Stimulated activated CD8-positive, alpha-beta memory T cell treated with anti-CD3 and anti-CD28 coated beads, Interleukin-15, amount 100 ng/mL, for 1 hour (primary cell): ENCODE measurements around the gene JMJD6.

Experiments
- DNase-seq: peaks from one replicate; pipeline ENCODE4 v3.0.0-alpha.2; 2020; ENCODE audit warnings: low read depth

Gene JMJD6

DNA sequence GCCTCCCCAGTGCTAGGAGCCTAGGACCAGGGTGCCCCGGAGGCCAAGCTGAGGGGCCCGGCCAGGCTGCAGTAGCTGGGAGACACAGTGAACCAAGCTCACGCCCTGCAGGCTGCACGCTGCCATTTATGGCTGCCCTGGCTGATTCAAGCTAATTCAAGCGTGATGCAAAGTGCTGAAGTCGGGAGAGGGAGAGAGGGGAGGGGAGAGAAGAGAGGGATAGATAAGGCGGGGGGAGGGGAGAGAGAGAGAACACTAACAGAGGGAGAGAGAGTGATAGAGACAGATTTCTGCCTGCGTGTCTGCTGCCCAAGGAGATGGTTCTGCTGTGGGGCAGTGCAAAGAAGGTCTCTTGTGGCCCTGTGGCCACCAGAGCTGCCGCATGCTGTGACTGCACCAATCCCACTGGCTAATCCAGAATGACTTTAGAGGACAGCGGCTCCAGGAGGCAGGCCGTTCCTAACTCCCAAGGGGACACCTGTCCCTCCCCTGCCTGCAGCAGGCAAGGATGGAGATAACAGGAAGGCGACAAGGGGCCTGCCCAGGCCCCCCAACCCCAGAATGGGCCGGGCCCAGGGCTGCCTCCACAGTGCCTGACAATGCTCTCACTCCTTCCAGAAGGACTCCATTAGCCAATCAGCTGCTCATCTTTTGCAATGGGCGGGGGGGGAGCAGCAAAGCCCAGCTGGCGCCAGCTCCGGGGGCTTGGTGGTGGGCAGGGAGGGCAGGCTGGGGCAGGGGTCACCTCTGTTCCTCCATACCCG is 28.5 kb downstream of the JMJD6 start:
- DNase-seq = no peak

DNA sequence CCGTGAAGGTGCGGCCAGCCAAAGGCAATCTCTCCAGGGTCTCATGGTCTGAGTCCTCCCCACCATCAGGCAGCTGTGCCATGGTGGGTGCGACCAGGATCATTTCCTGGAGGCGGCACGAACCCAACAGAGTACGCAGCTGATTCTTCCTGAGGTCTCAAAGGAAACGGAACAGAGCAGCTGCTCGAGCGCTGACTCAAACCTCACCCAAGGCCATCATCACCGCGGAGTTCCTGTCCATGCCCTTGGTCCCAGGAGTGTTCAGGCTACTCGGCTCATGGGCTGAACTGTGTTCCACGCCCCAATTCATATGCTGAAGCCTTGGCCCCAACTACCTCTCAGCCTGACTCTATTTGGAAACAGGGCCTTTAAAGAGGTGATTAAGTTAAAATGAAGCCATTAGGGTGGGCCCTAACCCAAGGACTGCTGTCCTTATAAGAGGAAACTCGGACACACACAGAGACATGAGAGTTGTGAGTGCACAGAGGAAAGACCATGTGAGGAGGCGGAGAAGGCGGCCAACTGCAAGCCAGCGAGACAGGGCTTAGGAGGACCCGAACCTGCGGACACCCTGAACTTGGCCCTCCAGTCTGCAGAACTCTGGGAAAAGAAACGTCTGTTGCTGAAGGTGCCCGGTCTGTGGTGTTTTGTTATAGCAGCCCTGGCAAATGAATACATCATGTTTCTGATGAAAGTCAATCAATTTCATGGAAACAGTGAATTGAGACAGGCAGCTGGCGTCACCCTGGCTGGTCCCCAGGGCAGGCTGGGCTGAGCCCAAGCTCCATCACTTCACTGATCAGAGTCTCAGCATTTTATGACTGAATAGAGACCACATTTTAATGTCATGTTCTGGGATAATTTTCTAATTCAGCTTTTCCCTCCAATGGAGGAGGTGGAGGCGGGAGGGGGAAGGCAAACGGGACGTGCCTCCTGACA is 29.4 kb downstream of the JMJD6 start:
- no peak for DNase-seq

DNA sequence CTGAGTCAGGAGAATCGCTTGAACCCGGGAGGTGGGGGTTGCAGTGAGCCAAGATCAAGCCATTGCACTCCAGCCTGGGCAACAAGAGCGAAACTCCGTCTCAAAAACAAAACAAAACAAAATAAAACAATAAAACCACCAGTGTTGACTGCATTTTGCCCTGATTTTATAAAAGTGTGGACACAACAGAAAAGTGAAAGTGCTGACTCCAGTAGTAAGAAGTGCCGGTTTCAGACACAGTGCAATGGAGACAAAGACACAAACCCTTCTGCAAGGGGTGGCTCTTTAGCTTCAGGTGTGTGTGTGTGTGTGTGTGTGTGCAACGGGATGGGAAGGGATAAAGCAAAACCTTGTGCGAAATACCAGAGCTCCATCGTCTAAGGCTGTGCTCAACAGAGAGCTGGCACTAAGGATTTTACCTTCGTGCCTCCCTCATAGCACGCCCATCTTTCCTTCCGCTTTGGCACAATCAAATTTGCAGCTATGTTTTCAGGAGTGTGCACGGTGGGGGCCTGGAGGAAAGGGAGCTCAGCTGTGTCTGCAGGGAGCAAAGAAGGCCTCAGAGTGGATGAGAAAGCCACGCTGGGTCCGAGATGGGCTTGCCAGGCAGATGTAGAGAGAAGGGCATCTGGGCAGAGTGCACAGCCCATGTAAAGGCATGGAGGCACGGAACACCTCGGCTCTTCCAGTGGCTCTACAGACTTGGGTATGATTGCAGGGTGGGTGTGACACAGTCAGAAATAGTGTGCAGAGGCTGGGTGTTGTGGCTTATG is 31.2 kb downstream of the JMJD6 start:
- no peak for DNase-seq

DNA sequence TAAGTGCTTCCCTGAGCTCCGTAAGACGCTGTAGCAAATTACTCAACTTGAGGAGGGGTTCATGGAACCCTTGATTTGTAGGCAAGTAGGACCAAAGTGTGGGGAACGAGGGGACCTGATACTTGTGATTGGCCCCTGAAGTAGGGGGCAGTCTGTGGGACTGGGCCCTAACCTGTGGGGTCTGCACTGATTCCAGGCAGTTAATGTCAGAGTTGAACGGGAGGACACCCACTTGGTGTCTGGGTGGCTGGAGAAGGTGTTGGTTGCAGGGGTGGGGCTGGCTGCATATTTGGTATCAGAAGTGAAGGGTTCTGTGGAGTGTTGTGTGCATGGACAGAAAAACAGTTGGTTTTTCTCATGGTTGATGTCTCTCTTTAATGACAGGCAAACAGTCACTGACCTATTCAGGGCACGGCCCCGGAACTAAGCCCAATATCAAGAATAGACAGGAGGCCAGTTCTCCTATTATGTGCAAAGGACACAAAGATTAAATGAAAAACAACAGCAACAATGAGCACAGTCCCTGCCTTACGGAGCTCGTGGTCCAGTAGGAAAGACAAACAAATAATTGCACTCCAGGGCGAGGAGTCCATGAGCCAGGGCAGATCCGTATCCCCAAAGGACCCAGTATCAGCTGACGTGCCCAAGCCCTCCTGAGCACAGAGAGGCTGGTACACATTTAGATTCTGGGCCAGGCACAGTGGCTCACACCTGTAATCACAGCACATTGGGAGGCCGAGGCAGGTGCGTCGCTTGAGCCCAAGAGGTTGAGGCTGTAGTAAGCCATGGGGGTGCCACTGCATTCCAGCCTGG is 34.8 kb downstream of the JMJD6 start:
- DNase-seq = no peak

DNA sequence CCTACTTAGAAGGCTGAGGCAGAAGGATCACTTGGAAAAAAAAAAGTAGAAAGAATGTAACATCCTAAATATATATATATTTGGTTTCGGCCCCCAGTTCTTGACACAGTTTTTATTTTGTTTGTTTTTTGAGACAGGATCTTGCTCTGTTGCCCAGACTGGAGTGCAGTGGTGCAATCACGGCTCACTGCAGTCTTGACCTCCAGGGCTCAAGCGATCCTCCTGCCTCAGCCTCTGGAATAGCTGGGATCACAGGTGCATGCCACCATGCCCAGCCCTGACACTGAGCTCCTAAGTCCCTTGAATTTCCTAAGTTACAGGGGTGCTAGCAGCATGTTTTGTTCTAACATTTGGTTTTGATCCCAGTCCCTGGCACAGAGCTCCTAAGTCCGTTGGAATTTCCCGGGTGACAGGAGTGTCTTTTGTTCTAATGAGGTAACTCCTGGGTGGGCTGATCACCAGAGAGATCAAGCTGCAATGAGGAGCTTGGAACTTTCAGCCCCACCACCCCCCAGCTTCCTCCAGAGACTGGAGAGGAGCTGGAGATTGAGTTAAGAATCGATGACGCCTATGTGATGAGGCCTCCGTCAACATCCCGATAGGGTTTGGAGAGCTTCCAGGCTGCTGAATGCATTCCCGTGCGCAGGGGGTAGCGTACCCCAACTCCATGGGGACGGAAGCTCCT is 35.7 kb downstream of the JMJD6 start:
- DNase-seq = no peak

DNA sequence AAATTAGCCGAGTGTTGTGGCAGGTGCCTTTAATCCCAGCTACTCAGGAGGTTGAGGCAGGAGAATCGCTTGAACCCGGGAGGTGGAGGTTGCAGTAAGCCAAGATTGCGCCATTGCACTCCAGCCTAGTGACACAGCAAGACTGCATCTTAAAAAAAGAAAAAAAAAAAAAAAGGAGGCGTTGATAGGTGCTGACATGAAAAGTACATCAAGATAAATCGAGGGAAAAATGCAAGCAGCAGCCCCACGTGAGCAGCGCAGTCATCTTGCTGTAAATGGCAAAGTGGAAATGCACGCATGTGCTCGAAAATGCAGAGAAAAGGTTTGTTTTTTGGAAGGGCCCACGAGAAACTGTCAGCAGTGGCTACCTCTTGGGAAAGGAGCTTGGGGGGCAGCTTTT is 36.5 kb downstream of the JMJD6 start:
- no peak for DNase-seq

DNA sequence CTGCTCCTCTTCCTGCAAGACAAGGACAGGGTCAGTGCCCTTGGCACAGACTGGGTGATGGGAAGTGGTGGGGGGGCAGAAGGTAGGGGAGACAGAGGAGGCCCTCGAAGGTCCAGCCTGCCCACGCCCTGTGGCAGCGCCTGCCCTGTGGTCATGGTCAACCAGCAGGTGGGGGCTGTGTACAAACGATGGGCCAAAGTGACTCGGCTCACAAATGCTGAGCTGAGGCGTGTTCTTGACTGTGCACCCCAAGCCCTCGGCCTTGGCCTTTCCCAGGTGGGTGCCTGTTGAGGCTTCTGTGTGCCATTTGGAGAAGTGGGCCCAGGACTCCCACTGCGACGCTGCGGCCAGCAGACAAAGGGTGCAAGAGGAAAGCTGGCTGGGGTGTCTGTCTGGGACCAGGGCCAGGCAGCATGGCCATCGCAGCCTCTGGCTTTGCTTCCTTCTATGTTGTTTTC is 38.2 kb downstream of the JMJD6 start:
- DNase-seq = no peak

DNA sequence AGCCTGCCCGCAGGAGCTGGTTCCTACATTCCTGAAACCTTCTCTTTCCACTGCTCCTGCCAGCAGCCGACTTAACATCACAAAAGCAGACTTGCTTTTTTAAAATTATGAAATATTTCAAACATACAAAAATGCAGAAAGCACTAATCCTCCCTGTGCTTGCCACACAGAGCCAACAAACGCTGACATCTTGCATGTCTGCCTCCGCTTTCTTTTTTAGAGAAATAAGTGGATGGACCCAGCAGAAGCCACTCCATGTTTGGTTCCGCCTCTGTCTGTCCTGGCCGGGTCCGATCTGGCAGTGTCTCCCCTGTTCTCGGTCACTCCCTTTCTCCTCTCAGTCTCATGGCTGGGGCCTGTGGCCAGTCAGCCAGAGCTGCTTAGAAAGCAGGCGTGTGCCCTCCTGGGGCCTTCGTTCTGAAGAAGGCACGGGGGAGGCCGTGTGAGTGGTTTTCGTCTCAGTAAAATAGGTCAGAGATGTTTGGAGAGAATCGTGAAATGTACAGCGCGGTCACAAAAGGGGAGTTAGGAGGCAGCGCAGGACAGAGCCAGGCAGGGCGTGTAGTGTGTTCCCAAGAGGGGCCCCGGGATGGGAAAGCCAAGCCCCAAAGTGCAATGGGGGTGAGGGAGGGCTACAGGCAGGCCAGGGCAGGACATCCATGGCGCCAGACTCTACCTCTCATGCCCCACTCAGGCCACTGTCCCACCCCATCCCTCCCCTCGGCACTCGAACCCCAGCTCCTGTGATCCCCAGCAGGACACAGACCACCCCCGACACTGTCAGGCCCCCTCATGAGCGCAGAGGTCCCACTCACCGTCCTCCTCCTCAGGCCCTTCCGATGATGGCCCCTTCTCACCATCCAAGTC is 38.9 kb downstream of the JMJD6 start:
- no peak for DNase-seq

DNA sequence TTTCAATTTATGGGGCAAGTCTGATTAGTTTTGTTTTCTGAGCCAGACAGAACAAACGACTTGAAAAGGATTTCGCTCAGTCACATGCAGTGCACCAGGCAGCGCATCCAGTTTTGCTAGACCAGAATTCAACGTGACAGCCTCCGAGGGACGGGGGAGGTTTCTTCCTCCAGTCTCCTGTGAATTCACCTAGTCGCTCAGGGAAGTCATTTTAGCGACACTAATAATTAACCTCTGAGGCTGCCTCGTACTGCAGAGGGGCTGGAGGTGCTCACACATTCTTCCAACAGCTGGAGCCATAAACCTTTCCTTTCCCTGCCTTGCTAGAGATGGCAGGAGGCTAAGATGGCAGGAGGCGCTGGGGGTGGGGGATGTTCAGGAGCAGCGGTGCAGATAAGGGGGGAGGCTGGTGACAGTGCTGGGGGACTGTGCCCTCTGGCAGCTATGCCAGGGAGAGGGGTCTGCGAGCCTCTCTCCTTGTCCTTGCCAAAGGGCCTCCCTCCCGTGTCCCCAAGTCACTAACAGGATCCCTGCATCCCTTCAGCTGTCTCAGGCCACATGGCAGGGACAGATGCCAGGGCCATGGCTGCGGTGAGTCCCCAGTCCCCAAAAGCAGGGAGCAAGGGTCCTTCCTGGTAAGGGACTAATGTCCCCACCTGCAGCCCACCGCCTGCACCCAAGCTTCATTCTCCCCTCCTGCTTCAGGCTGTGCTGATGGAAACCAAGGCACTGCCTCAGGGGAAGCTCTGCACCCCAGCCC is 39.7 kb downstream of the JMJD6 start:
- no peak for DNase-seq

DNA sequence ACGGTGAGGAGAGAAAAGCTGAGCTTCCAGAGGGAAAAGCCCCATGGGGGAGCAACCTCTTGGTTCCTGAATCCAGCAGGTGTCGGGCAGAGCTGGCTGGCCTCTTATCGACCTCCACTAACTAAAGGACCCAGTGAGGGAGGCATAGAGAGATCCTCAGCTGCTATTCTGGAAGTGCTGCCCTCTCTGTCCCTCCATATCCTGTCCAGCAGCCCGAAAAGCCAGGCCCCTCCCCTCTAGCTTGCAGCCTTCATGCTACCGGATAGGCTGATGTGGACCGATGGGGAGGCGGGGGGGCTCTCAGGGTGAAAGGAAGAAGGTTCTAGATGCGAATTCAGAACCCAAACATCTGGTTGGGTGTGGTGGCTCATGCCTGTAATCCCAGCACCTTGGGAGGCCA is 40.6 kb downstream of the JMJD6 start:
- no peak for DNase-seq

DNA sequence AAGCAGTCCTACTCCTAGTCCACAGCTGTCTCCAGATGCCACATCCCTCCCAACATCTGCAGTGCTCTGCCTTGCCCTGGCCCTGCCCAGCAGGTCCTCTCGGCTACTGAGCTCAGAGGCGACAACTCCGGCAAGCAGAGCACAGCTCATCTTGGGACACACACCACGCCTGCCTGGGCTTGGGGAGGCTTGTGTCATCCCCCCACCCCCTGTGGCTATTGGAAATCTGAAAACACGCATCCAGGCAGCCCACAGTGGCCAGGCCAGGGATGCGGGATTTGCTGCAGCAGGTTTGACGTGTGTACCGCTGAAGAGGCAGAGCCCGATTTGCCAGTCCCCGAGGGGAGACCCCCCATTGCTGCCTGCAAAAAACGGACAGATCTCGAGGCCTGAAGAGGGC is 41.0 kb downstream of the JMJD6 start:
- no peak for DNase-seq

DNA sequence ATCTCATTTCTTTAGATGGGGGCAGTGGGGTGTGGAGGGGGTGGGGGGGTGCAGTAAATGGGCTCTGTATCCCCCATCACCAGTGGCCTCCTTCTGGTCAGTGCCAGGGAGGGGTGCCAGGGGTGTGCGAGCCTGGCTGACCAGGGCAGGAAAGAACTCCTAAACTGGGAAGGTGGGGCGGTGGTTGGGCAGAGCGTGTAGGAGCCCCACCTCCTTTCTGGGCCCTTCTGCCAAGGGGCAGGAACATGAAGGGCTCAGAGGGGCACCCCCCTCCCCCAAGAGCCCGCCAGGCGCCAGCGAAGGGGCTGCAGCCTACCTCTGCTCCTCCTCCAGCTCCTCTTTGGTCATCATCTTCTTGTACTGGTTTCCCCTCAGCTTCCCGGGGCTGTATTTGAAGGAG is 41.6 kb downstream of the JMJD6 start:
- DNase-seq = no peak

DNA sequence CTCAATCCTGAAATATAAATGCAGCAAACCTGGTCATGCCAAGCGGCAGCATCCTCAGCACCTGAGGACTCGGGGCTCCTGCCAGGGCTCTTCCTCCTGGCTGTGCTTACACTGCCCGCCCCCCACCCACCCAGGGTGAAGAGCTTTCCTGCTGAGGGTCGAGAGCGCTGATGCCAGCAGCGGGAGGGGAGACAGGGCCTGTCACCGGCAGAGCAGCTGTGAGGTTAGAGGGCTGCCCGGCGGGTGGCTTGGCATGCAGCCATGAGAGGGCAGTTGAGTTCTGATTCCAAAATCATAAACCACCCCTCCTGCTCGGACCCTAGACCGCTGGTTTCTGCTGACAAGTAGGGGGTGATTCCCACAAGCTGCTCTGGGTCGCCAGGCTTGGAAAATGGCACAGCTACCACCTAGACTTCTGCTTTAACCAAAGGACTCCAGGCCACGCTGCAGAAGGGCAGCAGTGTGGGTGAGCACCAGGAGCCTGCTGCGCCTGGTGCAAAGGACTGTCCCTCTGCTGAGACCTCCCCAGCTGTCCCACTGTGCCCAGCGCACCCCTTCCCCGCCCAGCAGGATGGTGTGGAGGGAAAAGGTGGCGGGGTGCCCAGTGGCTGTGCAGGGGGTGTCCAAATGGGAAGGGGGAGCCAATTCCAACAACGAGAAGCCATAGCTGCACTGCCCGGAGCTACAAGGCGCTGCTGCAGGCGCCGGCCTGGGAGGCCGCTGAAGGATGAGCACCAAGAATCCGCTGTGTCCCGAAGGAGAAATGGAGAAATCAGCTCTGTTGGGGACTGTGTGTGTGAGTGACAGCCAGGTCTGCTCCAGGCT is 42.3 kb downstream of the JMJD6 start:
- DNase-seq = no peak

DNA sequence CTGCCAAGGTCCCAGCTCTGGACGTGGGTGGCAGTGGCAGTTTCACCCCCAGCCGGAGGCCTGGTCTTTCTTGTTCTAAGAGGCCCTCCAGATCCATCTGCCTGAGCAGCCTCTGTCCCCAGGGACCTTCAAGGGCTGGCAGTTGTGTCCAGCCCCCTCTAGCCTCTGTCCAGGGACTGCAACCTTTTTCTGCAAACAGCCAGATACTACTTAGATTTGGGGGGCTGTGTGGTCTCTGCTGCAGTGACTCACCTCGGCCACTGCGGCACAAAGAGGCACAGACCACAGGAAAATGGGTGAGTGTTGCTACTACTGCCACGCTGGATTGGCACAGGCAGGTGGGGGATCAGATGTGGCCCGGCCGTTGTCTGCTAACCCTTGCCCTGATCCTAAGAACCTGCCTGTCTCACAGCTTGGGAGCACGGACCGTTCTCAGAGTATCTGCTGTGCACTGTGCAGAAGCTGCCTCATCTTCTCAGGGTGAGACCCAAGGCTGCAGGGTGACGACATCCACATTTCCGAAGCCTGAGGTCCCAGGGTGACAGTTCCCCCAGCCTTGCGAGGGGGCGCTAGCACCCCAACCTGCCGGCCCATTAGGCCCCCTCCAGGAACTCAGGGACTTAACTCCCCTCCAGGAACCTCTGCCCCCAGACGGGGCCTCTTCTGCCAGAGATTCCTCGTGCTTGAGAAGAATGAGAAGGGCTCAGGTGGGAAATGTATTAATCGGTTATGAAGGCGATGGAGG is 43.2 kb downstream of the JMJD6 start:
- DNase-seq = no peak

DNA sequence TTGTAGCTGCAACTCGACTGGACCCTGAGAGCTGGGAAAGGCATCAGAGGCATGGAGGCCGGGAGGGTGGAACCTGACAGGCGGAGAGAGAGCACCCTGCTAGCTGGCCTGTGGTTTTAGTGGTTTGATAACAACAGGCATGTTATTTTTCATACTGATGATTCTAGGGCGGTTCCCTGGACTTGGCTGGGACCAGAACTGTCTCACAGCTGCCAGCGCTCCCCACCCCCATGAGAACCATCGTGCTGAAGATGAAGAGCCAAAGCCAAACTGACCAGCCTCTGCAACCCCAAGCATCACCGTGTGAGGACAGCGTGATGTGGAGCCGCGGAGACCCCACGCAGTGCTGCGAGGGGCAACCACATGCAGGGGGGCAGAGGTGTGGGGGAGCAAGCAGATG is 44.1 kb downstream of the JMJD6 start:
- DNase-seq = no peak

DNA sequence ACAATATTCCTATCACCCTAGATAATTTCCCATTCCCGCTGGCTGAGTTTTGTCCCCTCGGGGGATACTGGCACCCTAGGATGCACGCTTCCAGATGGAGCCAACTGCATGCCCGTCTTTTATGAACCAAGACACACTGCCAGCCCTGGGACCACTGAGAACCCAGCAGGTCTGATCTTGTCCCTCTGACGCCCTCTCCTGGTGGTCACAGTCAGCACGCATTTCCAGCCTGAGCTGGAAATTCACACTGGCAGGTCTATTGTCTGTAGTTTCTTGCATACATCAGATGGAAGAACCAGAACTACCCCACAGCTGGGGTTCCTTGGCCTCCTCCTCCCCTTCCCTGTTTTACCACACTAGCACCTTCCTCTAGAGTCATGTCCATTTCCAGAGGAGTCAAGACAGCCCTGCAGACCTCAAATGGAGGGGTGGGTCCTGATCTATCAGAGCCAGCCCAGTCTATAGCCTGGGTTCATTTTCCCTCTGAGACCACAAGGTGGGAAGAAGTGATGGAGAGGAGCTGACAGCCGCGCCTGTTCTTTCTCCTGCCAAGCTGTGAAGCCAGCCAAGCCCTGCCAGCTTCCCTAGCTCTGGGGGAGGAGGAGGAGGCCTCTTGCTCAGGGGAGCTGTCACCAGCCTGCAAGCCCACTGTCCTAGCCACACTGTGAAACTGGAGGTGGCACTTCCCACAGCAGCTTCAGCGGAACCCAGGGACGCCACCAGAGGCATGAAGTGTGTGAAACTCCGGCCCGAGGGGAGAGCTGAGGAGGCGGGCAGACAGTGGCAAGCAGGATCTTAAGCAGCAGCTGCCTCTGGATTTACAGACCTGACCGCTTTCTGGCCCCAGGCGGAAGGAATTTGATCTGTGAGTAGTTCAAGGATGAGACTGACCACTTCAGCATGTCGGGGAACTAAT is 44.9 kb downstream of the JMJD6 start:
- peak; percentile 53 for DNase-seq

DNA sequence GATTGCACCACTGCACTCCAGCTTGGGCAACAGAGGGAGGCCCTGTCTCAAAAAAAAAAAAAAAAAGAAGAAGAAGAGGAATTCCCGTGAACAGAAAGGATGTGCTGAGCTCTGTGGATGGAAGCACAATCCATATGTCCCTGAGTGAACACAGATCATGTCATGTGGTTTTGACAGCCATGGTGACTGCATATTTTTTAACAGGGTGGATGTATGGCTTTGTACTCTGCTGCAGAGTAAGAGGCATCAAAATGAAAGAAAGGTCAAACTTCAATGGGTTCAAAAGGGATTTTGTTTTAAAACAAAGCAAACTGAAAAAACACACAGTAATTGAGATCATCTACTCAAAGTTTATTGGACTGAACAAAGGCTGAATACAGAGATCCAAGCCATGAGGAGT is 47.2 kb downstream of the JMJD6 start:
- no peak for DNase-seq
